ENCODE measurements around the gene LCMT2.
"Not testable (repeated sequence)": the region's sequence is repeated elsewhere in the genome, so short reads cannot be mapped to it uniquely, and the experiment has no call there.

The LCMT2 gene

GRCh38 chr15:43292375-43293078 lies 37.8 kb downstream of the LCMT2 start:
- Histone ChIP-seq H3K9me3 (ENCODE audit: control insufficient read depth, insufficient read depth, low read length) (no peaks in the 10 kb centered on the region), H3K79me2 (ENCODE audit: control insufficient read depth, low read length) (no peaks in the 10 kb centered on the region), H3K4me2 (ENCODE audit: low read length) (no peak overlapping the region), H3K27ac (ENCODE audit: low read depth, low read length) (no peak overlapping the region), H3K27me3 (ENCODE audit: control insufficient read depth, low read length) (peaks cover 26% of the 10 kb centered on the region), H3K4me3 (ENCODE audit: low read length) (no peak overlapping the region), H3K4me1 (ENCODE audit: control insufficient read depth, low read length) (no peaks in the 10 kb centered on the region), H3F3A (ENCODE audit: control insufficient read depth, insufficient read depth) (no peaks in the 10 kb centered on the region), H4K20me1 (ENCODE audit: control insufficient read depth, insufficient read depth, low read depth, low read length) (no peaks in the 10 kb centered on the region), H3K36me3 (ENCODE audit: control insufficient read depth, low read length) (no peaks in the 10 kb centered on the region), H3K9me2 (replicated peaks; ENCODE audit: control insufficient read depth, low read length) (no peaks in the 10 kb centered on the region)
- no peak for TF ChIP-seq CTCF (IDR thresholded peaks at IDR 0.05; ENCODE audit: low read depth, low read length, poor library complexity, severe bottlenecking)
- no peak for TF ChIP-seq EZH2phosphoT487 (IDR thresholded peaks at IDR 0.05; ENCODE audit: borderline replicate concordance, low read length)

- H3K4me2 ChIP-seq (ENCODE audit: low read length); H3K27ac ChIP-seq (ENCODE audit: low read depth, low read length); H3K9me3 ChIP-seq (ENCODE audit: control insufficient read depth, insufficient read depth, low read length); H3K9me2 ChIP-seq (replicated peaks; ENCODE audit: control insufficient read depth, low read length); H3K4me1 ChIP-seq (ENCODE audit: control insufficient read depth, low read length); H3K4me3 ChIP-seq (ENCODE audit: low read length); H3K36me3 ChIP-seq (ENCODE audit: control insufficient read depth, low read length); H4K20me1 ChIP-seq (ENCODE audit: control insufficient read depth, insufficient read depth, low read depth, low read length); H3K79me2 ChIP-seq (ENCODE audit: control insufficient read depth, low read length); H3F3A ChIP-seq (ENCODE audit: control insufficient read depth, insufficient read depth): not testable (repeated sequence)
- peaks cover 20% of the 10 kb centered on the region for H3K27me3 ChIP-seq (ENCODE audit: control insufficient read depth, low read length)
Observed at GRCh38 chr15:43289656-43290055, 40.7 kb downstream of the LCMT2 start.

- H3K27me3 ChIP-seq (ENCODE audit: control insufficient read depth, low read length), result 0 out of 2 replicates have a peak, but pooled peaks cover 5% of the 10 kb centered on the region
- no peak for TF ChIP-seq EZH2phosphoT487 (IDR thresholded peaks at IDR 0.05; ENCODE audit: borderline replicate concordance, low read length)
- no peak for TF ChIP-seq CTCF (IDR thresholded peaks at IDR 0.05; ENCODE audit: low read depth, low read length, poor library complexity, severe bottlenecking)
- no peak overlapping the region for H3K4me2 ChIP-seq (ENCODE audit: low read length)
- no peaks in the 10 kb centered on the region for H3K36me3 ChIP-seq (ENCODE audit: control insufficient read depth, low read length)
- H3K9me3 ChIP-seq (ENCODE audit: control insufficient read depth, insufficient read depth, low read length), result no peaks in the 10 kb centered on the region
- no peaks in the 10 kb centered on the region for H3F3A ChIP-seq (ENCODE audit: control insufficient read depth, insufficient read depth)
- no peaks in the 10 kb centered on the region for H3K9me2 ChIP-seq (replicated peaks; ENCODE audit: control insufficient read depth, low read length)
- H3K4me1 ChIP-seq (ENCODE audit: control insufficient read depth, low read length), result no peaks in the 10 kb centered on the region
- H3K4me3 ChIP-seq (ENCODE audit: low read length), result no peak overlapping the region
- no peaks in the 10 kb centered on the region for H3K79me2 ChIP-seq (ENCODE audit: control insufficient read depth, low read length)
- no peak overlapping the region for H3K27ac ChIP-seq (ENCODE audit: low read depth, low read length)
- no peaks in the 10 kb centered on the region for H4K20me1 ChIP-seq (ENCODE audit: control insufficient read depth, insufficient read depth, low read depth, low read length)
Observed at GRCh38 chr15:43287254-43287653, 43.1 kb downstream of the LCMT2 start.

GRCh38 chr15:43286074-43286473 lies 44.3 kb downstream of the LCMT2 start:
- Histone ChIP-seq H3K27me3 (ENCODE audit: control insufficient read depth, low read length) (0 out of 2 replicates have a peak, but pooled peaks cover 2% of the 10 kb centered on the region), H3K4me1 (ENCODE audit: control insufficient read depth, low read length) (no peaks in the 10 kb centered on the region), H3F3A (ENCODE audit: control insufficient read depth, insufficient read depth) (no peaks in the 10 kb centered on the region), H4K20me1 (ENCODE audit: control insufficient read depth, insufficient read depth, low read depth, low read length) (no peaks in the 10 kb centered on the region), H3K79me2 (ENCODE audit: control insufficient read depth, low read length) (no peaks in the 10 kb centered on the region), H3K4me3 (ENCODE audit: low read length) (no peak overlapping the region), H3K9me3 (ENCODE audit: control insufficient read depth, insufficient read depth, low read length) (no peaks in the 10 kb centered on the region), H3K9me2 (replicated peaks; ENCODE audit: control insufficient read depth, low read length) (no peaks in the 10 kb centered on the region), H3K4me2 (ENCODE audit: low read length) (no peak overlapping the region), H3K27ac (ENCODE audit: low read depth, low read length) (no peak overlapping the region), H3K36me3 (ENCODE audit: control insufficient read depth, low read length) (no peaks in the 10 kb centered on the region)
- no peak for TF ChIP-seq CTCF (IDR thresholded peaks at IDR 0.05; ENCODE audit: low read depth, low read length, poor library complexity, severe bottlenecking)
- TF ChIP-seq EZH2phosphoT487 (IDR thresholded peaks at IDR 0.05; ENCODE audit: borderline replicate concordance, low read length), result no peak
